Measurements from ENCODE around the gene FOXP1.

- no peak for TF ChIP-seq CTCF (IDR thresholded peaks at IDR 0.05)
- TF ChIP-seq POLR2A (IDR thresholded peaks at IDR 0.05), result no peak
These were observed 70.4 kb downstream of the FOXP1 start for GRCh38 chr3:71513081-71513480.
